GM18907 (cell line): ENCODE results near the gene LIX1.

Source experiments
- ATAC-seq: cut with Tn5 transposase; IDR thresholded peaks from one replicate; pipeline ENCODE4 v1.9.1; 2021; ENCODE audit warnings: mild to moderate bottlenecking, moderate library complexity; ENCODE audit not compliant: unreplicated experiment

Gene LIX1

DNA sequence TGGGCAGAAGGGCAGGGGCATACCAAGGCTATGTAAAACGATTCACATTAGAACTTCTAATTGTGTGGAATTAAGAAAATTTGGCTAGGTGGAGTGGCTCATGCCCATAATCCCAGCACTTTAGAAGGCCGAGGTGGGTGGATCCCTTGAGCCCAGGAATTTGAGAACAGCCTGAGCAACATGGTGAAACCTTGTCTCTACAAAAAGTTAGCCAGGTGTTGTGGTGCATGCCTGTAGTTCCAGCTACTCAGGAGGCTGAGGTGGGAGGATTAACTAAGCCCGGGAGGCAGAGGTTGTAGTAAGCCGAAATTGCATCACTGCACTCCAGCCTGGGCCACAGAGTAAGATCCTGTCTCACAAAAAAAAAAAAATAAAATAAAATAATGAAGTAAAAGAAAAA, 65.2 kb downstream of the LIX1 start:
- no peak for ATAC-seq

DNA sequence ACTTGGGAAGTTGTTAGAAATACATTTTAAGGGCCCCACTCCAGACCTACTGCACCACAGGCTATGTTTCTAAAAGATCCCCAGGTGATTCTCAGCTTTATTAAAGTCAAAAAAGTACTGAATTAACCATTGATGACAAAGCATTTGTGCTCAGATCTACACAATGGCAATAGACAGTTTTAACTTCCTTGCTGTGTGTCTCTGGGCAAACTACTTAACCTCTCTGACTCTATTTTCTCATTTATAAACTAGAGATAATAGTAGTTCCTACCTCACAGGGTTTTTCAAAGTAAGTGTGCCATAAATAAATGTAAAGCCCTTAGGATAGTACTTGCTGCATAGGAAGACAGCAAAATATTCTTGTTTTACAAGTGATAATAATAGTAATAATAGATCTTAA, 66.3 kb downstream of the LIX1 start:
- no peak for ATAC-seq

DNA sequence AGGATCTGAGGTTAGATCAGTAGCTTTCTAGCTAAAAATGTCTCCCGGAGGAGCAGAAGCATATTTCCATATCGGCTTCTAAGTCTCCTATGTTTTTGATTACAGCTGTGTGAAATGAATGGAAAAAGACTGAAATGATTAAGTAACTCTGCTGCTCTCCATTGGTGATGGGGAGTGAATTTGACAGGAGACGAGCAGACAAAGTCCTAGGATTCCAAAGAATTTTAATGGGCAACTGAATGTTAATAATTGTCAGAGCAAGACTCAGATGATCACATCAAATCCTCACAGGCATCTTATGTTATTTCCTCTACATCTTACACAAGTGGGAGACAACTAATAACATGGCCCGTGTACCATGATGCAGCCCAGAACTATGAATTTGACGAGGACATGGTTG, 66.8 kb downstream of the LIX1 start:
- ATAC-seq, result no peak

DNA sequence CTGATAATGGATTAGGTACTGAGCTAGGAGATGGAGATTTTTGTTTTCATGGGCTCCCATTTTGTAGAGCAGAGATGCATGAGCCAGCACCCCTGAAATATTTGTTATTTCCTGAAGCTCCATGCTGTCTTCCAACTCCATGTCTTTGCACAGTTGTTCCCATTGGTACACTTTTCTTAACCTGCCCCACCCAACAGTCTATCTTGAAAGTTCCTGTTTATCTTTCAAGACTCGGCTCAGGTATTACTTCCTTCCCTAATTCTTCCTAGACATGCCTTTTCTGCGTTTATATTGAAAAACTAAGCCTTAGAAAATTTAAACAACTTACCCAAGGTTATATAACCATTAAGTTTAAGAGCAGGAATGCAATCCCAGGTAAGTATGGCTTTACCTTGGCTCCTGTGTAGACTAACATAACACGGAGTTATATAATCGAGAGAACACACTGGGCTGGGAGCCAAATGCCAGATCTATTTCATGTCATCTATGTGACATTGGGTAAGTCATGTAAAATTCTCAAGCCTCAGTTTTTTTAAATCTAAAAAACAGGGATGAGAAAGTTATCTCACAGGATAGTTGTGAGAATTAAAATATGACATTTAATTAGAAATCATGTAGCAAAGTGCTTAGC, 67.4 kb downstream of the LIX1 start:
- no peak for ATAC-seq

DNA sequence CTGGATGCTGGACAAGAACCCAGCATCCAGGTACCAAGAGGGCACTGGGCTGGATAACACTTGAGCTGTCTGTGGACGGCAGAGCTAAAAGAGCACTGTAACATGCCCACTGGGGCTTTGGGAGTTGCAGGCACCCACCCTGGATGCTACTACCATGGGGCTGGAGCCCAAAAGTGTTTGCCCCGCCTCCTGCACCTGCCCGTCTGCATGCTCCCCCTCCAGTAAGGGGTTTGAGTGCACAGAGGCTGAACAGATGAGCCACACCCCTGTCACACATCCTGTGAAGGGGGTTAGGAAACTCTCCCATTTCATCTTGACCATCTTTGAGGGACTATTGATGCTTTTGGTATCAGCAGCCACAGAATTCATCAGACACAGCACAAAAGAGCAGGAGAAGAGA, 69.0 kb downstream of the LIX1 start:
- ATAC-seq, result no peak

DNA sequence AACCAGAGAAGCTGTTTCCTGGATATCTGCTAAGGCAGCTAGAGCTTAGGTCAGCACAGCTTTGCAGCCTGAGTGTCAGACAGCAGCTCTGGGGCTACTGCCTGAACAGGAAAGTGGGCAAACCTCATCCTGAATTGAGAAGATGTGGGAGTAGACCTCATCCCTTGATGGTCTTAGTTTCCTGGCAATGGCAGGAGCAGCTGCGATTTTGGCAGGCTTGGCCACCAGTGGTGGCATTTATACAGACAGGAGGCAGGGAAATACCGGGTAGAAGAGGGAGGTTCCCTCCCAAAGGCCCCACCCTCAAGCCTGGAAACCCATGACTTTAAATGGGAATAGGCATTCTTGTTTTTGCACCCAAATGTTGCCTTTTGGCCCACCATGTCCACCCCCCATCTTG, 69.7 kb downstream of the LIX1 start:
- no peak for ATAC-seq

DNA sequence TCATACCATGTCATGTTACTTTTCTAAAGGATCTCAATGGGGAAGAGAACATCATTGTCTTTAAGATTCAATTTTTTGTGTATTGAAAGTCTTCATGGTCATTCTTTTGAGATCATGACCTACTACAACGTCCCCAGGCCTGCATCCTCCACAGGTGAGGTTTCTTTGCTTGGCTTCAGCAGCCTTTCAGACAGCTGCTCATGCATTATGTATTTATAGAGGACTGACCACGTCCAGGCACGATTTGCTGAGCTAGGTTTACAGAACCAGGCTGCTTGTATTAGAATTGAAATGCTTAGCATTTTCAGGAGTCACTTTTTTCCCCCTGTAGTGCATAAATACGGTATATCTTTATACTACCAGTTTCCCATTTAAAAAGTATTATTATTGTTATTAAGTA, 70.4 kb downstream of the LIX1 start:
- no peak for ATAC-seq

DNA sequence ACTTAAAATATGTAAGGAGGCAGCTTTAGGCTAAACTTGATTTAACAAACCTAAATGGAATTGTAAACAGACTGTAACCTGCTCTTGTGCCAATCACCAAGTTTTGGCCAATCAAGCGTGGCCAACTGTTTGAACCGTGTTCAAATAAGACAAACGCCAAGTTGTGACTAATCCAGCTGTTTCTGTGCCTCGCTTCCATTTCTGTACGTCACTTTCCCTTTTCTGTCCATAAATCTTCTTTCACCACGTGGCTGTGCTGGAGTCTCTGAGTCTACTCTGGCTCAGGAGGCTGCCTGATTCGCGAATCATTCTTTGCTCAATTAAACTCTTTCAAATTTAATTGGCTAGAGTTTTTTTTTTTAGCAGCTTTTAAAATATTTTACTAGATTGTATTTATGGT, 71.3 kb downstream of the LIX1 start:
- no peak for ATAC-seq

DNA sequence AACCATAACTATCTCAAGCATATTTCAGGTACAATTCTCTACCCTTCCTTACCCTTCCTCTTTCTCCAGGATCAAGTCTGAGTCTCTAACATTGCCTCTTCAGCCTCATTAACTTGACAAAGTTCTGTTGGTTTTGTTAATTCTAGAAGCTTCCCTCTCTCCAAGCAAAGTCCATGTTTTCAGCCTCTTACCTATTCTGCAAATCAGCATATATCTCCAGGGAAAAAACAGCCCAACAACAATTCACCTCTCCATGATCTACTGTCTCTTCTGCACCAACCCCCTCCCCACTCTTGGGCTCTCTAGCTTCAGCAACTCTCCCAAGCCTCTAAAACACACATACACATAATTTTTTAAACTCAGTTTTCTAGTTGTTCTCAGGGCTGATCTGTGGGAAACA, 72.2 kb downstream of the LIX1 start:
- ATAC-seq, result no peak

DNA sequence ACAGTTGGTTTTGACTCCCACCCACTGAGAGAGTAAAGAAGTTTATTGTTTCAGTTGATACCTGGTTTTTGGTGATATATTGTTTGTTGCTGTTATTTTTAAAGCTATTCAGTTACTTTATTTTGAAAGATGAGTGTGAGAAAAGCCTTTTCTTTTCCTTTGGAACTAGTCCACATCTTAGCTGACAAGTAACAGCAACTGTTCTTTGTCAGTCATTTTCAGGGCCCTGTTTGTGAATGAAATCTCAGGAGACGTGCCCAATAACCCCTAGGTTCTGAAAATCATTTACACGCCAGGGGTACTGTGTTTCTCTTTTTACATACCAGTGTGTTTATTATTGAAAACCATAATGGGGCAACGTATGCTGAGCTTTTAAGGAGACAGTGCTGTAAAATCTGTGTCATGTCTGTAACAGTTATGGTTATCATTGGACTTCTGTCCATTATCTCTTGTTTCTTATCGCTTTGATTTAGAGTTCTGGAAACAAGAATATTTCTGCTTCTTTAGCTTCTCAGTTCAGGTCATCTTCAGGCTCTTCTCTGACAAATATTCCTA, 75.0 kb downstream of the LIX1 start:
- no peak for ATAC-seq

DNA sequence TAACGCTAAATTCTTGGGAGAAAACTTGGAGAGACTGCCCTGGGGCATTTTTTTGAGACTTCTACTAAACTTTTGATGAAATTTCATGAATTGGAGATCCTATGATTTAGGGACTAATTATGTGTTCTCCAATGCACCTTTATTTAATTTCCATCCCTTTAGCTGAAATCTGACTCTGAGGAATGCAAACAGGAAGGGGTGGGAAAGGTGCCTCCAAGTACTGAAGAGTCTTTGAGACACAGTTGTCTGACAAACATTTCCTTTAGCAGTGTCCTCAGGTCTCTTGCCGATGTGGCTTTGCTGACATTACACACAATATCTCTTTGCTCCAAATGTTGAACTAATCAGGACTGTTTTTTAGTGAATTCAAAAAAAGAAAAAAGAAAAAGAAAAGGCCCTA, 76.9 kb downstream of the LIX1 start:
- ATAC-seq, result no peak

DNA sequence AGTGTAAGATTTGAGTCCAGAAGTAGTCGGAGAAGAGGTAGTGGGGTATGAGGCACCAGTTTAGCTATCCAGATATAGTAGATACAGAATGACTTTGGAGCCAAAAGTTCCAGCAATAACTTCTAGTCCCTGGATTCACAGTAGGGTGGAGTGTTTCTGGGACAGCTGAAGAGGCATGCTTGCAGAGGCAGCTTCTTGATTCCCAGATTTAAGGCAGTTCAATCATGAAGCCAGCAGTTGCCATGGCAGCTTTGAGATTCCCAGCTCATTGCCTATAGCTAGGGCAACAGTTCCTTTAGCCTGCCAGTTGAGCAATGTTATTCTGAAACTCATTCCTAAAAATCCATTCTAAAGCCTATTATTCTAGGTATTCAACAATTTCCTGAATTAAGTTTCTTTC, 79.2 kb downstream of the LIX1 start:
- ATAC-seq, result no peak

DNA sequence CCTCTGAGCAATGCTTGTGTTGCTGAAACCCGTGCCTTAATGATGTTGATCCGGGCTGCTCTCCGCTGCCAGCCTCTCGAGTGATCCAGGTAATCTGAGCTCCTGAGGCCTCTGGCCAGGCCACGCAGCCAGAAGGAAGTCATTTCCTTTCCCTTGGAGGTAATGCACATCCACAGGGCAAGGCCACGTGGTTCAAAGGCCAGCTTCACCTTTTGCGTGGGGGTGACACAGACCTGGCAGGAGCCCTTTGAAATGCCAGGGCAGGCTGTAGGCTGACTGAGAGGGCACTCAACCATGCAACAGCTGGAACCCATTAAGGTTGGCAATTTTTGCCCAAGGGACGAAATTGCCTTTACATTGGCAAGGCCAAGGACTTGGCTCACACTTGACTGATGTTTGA, 80.4 kb downstream of the LIX1 start:
- ATAC-seq, result no peak

DNA sequence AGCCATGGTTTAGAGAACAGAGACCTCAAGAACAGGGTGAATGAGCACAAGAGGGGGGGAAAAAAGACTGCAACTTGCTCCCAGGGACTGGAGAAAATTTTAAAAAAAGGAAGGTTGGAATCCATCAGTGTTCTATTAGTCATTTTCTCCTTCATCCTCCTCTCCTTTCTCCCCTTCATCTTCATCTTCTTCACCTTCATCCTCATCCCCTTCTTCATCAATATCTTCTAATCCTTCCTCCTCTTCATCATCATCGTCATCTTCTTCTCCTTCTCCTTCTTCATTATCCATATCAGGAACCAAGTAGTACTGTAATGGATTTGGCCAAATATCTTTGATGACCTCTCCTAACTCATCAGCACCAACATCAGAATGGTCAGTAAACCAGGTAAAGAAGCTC, 86.1 kb downstream of the LIX1 start:
- no peak for ATAC-seq

DNA sequence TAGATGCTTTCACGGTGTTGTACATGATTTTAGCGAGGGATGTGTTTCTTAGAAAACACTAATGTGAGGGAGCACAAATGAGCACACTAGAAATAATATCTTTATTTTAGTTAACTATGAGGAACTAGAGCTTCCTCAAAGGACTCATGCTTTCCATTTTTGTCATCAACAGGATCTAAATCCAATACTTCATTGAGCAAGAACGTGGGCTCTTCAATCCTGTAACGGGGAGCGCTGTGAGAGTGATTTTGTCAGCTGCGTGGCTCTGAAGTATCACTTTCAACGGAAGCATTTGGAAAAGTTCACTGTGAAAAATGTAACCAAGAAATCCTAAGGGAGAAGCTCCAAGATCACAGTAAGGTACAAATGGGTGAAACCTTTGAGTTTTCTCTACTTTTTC, 93.2 kb downstream of the LIX1 start:
- ATAC-seq, result no peak

DNA sequence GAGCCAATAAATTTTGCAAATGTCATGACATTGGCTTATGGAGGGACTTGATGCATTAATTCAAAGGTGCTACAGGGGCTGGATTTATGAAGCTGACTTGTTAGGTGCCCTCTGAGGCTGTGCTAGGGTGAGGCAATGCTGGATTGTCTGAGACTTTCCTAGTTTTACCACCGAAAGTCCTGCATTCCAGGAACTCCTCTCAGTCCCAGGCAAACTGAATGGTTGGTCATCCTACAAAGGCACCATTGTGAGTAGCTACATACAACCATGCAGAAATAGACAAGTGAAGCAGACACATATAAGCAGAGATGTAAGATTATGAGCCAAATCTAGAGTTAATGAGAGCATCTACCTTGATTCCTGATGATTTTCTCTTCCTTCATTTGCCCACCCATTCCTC, 95.3 kb downstream of the LIX1 start:
- no peak for ATAC-seq

DNA sequence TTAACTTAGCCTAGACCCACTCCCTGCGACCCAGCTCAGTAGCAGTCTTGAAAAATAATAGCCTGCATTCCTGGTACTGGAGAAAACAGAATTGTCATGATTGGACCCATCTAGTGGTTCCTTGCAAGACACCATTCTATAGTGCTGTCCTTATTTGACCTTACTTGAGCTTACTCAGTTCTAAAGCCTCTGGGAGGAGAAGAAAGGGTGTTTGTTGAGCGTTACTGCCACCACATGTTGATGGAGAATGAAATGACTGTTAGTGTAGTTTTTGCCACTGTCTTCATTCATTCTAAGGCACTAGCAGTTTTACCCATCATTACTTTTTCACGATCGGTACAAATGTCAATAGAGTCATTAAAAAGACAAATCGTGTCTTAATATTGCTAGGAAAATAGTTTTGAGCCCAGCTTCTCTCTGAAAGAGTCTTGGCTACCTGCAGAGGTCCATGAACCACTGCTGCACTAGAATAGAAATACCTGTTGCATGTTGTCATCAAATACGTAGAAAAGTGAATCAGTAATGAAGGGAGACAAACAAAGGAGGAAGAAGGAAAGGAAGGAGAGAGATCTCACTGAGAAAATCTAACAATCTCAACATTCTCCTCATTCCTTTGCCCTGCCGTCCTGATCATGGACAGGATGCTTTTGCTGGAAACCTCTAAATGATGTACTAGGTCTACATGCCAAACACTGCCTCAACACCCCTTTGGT, 96.0 kb downstream of the LIX1 start:
- no peak for ATAC-seq

DNA sequence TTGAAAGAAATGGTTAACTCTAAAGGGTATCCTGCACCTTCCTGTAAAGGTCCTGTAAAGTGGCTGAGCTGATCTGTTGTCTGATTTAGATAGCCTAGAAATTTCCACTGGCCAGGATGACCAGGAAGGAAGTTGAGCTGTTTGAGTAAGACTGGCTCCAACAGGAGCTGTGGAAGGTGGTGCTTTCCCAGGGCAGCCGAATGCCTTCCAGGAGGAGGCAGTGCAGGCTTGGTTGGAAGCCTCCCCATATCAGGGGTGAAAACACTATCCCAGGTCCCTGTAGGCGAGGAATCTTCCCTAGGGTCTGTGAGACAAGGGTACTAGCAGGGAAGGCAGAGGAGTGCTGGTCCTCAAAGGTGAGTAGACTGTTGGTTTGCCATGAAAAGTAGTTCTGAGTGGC, 98.4 kb downstream of the LIX1 start:
- no peak for ATAC-seq

DNA sequence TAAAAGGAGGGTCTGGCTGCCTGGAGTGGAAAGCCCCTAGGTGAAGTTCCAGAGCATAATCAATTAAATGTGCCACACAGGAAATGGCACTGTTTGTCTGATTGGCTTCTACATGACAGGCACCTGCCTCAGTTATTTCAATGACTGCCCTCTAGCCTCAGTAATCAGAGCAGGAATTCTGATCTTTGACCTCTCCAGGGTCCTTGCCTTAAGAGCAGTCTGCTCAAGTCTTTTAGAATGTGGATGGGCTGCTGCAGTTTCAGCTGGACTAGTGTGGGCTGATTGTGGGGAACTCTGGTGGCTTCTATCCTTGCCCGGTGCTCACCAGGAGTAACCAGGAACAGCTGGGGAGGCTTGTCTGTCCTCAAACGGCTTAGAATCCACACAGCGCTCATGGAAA, 98.9 kb downstream of the LIX1 start:
- ATAC-seq, result no peak

DNA sequence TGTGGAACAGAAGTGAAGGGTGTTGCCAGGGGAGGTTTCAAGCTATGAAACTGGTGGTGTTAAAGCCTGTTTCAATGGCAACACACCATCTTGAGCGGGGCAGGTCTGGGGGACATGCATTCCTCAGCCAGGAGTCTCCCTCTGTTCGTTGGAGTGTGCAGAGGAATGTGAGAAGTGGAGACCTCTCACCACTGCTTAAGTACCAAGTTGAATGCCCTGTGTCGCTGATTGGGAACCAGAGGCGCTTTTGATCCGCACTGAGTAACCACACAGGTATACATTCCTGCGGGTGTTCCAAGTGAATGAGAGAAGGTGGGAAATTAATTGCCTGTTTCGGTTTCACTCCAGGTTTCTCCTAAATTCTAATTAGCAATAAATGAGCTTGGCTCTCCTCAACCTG, 99.4 kb downstream of the LIX1 start:
- ATAC-seq, result no peak
